ENCODE results near the gene EPHA10.

The EPHA10 gene

DNA sequence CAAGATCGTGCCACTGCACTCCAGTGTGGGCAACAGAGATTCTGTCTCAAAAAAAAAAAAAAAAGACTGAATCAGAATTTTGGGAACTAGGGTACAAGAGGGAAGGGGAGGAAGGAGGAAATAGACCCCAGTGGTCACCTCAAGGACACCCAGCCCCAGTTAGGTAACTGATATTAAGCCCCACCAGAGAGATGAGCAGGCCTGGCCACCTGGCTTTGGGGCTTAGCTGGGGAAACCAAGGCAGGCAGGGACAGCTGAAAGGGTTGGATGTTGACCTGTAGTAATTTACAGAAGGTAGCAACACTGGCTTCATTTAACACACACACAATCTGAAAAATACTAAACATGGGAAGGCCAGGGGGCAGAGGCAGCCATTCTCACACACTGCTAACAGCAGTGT is 37.5 kb upstream of the EPHA10 start:
- peak; percentile 29; the same call in 1 of the 2 replicates for TF ChIP-seq POLR2AphosphoS5 (IDR thresholded peaks at IDR 0.05; ENCODE audit: low read depth, low read length)
- no peak for TF ChIP-seq SIN3A (IDR thresholded peaks at IDR 0.05; ENCODE audit: borderline replicate concordance, insufficient read depth, low read length)

DNA sequence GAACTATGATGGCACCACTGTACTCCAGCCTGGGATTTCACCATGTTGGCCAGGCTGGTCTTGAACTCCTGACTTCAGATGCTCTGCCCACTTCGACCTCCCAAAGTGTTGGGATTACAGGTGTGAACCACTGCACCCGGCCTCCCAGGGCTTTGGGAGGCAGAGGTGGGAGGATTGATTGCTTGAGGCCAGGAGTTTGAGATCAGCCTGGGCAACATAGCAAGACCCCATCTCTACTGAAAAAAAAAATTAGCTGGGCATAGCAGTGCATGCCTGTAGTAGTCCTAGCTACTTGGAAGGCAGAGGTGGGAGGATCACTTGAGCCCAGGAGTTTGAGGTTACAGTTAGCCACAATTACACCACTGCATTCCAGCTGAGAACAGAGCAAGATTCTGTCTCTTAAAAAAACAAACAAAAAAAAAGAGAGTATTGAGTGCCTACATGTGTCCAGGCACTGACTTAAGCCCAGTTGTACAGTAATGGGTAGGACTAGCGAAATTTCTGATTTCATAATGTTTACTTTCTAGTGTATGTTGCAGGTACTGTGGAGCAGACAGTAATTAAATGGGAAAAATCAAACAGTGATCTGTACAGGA is 32.9 kb upstream of the EPHA10 start:
- TF ChIP-seq SIN3A (IDR thresholded peaks at IDR 0.05; ENCODE audit: borderline replicate concordance, insufficient read depth, low read length) (no peak), POLR2AphosphoS5 (IDR thresholded peaks at IDR 0.05; ENCODE audit: low read depth, low read length) (no peak), TAF1 (IDR thresholded peaks at IDR 0.05; ENCODE audit: borderline replicate concordance, insufficient read depth, low read length) (no peak), FOXP2 (optimal IDR thresholded peaks at IDR 0.05; ENCODE audit: borderline replicate concordance, extremely low read depth, extremely low read length, insufficient read depth) (no peak)
- TF ChIP-seq, protein P1, sequence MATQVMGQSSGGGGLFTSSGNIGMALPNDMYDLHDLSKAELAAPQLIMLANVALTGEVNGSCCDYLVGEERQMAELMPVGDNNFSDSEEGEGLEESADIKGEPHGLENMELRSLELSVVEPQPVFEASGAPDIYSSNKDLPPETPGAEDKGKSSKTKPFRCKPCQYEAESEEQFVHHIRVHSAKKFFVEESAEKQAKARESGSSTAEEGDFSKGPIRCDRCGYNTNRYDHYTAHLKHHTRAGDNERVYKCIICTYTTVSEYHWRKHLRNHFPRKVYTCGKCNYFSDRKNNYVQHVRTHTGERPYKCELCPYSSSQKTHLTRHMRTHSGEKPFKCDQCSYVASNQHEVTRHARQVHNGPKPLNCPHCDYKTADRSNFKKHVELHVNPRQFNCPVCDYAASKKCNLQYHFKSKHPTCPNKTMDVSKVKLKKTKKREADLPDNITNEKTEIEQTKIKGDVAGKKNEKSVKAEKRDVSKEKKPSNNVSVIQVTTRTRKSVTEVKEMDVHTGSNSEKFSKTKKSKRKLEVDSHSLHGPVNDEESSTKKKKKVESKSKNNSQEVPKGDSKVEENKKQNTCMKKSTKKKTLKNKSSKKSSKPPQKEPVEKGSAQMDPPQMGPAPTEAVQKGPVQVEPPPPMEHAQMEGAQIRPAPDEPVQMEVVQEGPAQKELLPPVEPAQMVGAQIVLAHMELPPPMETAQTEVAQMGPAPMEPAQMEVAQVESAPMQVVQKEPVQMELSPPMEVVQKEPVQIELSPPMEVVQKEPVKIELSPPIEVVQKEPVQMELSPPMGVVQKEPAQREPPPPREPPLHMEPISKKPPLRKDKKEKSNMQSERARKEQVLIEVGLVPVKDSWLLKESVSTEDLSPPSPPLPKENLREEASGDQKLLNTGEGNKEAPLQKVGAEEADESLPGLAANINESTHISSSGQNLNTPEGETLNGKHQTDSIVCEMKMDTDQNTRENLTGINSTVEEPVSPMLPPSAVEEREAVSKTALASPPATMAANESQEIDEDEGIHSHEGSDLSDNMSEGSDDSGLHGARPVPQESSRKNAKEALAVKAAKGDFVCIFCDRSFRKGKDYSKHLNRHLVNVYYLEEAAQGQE (IDR thresholded peaks at IDR 0.05; ENCODE audit: insufficient read depth in 1 of 2, low read depth in 2 of 2, low read length in 2 of 2), result no peak

DNA sequence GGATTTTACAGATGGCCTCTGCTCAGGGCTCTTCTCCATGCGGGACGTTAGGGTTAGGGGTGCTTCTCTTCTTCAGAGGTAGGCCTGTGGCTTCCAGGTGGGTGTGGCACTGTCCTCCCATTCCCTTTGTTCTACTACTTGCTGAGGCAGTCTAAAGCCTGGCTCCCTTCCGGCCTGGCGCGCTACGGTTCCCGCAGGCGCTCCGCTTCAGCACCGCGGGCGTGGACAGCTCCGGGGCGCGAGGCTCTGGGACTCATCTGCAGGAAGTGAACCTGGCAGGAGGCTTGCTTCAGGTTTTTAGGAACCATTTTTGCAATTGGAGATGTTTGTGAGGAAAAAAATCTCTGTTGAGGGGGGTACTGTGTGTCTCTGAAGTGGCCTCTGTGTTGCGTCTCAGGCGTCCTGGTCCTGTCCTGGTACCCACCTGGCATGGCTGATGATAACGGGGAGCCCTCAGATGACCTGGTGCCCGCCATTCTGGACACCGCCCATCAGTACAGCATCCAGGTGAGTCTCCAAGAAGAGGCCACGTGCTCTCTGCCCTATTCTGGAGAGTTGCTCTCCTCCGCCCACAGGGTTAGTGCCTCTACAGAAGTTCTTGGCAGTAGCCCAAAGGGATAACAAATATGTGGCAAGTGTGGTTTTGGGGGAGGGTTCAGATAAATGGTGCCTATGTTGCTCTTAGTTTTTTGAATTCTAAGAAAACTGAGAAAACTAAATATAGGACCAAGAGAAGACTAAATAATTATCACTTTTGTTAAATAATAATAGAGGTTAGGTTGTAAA is 30.6 kb upstream of the EPHA10 start:
- TF ChIP-seq SIN3A (IDR thresholded peaks at IDR 0.05; ENCODE audit: borderline replicate concordance, insufficient read depth, low read length), result no peak; the same call in 1 of the 2 replicates
- TF ChIP-seq, protein P1 (IDR thresholded peaks at IDR 0.05; ENCODE audit: insufficient read depth in 1 of 2, low read depth in 2 of 2, low read length in 2 of 2), result peak; percentile 93 to 97
- no peak for TF ChIP-seq FOXP2 (optimal IDR thresholded peaks at IDR 0.05; ENCODE audit: borderline replicate concordance, extremely low read depth, extremely low read length, insufficient read depth)
- TF ChIP-seq TAF1 (IDR thresholded peaks at IDR 0.05; ENCODE audit: borderline replicate concordance, insufficient read depth, low read length), result no peak
- TF ChIP-seq POLR2AphosphoS5 (IDR thresholded peaks at IDR 0.05; ENCODE audit: low read depth, low read length), result no peak

DNA sequence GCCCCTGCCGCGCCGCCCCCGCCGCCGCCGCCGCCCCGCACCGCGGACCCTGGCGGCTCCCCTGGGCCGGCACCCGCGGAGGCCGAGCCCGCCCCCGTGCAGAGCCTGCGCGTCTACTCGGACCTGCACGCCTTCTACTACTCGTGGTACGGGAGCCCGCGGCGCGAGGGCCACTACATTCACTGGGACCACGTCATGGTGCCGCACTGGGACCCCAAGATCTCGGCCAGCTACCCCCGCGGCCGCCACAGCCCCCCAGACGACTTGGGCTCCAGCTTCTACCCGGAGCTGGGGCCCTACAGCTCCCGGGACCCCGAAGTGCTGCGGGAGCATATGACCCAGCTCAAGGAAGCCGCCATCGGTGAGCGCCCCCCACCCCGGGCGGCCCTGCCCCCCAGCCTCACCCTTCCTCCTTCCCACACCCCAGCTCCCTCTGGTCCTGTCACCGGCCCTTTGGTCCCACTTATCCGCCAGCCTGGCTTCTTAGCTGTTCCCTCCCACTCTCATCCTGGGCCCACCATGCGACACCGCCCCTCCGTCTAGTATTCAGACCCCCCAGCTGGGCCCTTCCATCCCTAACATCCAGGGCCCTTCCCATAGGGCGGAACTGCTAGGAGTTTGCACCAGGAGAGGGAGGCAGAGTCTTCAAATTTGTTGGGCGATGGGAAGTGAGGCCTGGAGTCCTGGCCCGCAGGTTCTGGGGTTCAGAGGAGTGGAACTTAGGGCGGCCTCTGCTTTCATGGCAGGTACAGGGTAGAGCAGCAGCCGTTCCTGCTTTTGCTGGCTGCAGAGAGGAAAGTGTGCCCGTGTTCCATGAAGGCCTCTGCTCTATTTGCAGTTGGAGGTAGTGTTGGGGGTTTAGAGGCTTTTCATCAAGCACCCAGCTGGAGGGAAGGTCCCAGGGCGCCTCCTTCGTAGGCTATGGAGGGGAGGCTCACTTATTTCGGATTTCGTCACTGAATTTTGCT is 29.7 kb upstream of the EPHA10 start:
- TF ChIP-seq FOXP2 (optimal IDR thresholded peaks at IDR 0.05; ENCODE audit: borderline replicate concordance, extremely low read depth, extremely low read length, insufficient read depth) (no peak), POLR2AphosphoS5 (IDR thresholded peaks at IDR 0.05; ENCODE audit: low read depth, low read length) (no peak), SIN3A (IDR thresholded peaks at IDR 0.05; ENCODE audit: borderline replicate concordance, insufficient read depth, low read length) (no peak), TAF1 (IDR thresholded peaks at IDR 0.05; ENCODE audit: borderline replicate concordance, insufficient read depth, low read length) (no peak)
- TF ChIP-seq, protein P1 (IDR thresholded peaks at IDR 0.05; ENCODE audit: insufficient read depth in 1 of 2, low read depth in 2 of 2, low read length in 2 of 2), result no peak

DNA sequence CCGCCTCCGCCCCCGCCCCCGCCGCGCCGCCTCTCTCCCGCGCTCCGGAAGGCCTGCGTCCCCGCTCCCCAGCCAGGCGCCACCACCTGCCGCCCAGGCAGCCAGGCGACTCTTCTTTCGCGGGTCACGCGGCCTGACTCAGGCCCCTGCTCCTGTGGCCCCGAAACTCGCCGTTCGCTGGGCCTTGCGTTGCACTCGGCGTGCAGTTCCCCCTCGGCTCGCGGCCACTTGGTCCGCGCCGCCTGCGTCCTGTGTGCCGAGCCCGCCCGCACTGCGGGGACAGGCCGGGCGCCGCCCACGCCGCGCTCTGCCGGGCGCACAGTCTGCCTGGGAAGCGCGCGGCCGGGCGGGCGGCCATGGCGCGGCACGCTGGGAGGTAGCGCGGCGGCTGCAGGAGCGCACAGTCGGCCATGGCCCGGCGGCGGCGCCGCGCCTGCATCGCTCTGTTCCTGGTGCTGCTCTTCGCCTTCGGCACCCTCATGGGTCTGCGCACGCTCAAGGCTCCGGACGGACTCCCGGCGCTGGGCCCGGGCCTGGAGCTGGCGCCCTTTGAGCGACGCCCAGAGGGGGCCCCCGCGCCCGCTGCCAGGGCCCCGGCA is 29.0 kb upstream of the EPHA10 start, which contains the start of gene MANEAL:
Gene MANEAL (plus strand): TSS at position 75 of the 599 bp plus-strand sequence. CDS start 336 bp downstream, at position 411.
- TF ChIP-seq FOXP2 (optimal IDR thresholded peaks at IDR 0.05; ENCODE audit: borderline replicate concordance, extremely low read depth, extremely low read length, insufficient read depth) (peak; percentile 11), POLR2AphosphoS5 (IDR thresholded peaks at IDR 0.05; ENCODE audit: low read depth, low read length) (0 out of 2 replicates have a peak, but pooled peaks have one; percentile 21), SIN3A (IDR thresholded peaks at IDR 0.05; ENCODE audit: borderline replicate concordance, insufficient read depth, low read length) (no peak), TAF1 (IDR thresholded peaks at IDR 0.05; ENCODE audit: borderline replicate concordance, insufficient read depth, low read length) (no peak)
- TF ChIP-seq, protein P1 (IDR thresholded peaks at IDR 0.05; ENCODE audit: insufficient read depth in 1 of 2, low read depth in 2 of 2, low read length in 2 of 2), result peak; percentile 29 to 44; a peak in 1 of 4 replicates

All from PFSK-1 (cell line).